ENCODE results near the gene UBAP2L. TPM values are rescaled to one million over a fixed set of nuclear protein-coding genes. Genes with fewer than 3 reads are reported as not detected.

The UBAP2L gene
- total and polyA plus RNA-seq, 9 of the 15 experiments (the other 6 are each of a cell fraction or from before 2014, with no cell fraction given) = 75.0 to 245 (median 119) TPM

- 0 out of 2 replicates have a peak, but pooled peaks have one; percentile 52 for TF ChIP-seq TOE1 (IDR thresholded peaks at IDR 0.05; ENCODE audit: borderline replicate concordance)
- no peak for TF ChIP-seq TOE1 (CRISPR knock-in tag; IDR thresholded peaks at IDR 0.05; ENCODE audit: borderline replicate concordance, low read depth)
- 0 out of 2 replicates have a peak, but pooled peaks have one; percentile 17 for TF ChIP-seq CBFA2T3 (IDR thresholded peaks at IDR 0.05)
- no peak for TF ChIP-seq ZC3H4 (CRISPR knock-in tag; IDR thresholded peaks at IDR 0.05; ENCODE audit: borderline replicate concordance)
- TF ChIP-seq U2AF1 (optimal IDR thresholded peaks at IDR 0.05; ENCODE audit: low read depth, low read length) = no peak
- 0 out of 2 replicates have a peak, but pooled peaks have one; percentile 11 for TF ChIP-seq MAFG (tag; conservative IDR thresholded peaks at IDR 0.05)
- 0 out of 2 replicates have a peak, but pooled peaks have one; percentile 47 for TF ChIP-seq SAFB (IDR thresholded peaks at IDR 0.05; ENCODE audit: borderline replicate concordance, low read depth, low read length)
- peak; percentile 85 for TF ChIP-seq VEZF1 (CRISPR knock-in tag; IDR thresholded peaks at IDR 0.05)
- TF ChIP-seq SRSF7 (optimal IDR thresholded peaks at IDR 0.05; ENCODE audit: low read depth, low read length) = no peak
- TF ChIP-seq ELF4 (CRISPR knock-in tag; IDR thresholded peaks at IDR 0.05) = 0 out of 2 replicates have a peak, but pooled peaks have one; percentile 44
- TF ChIP-seq ESRRA (IDR thresholded peaks at IDR 0.05; ENCODE audit: borderline replicate concordance, low read depth) = peak; percentile 39; the same call in 1 of the 2 replicates
- TF ChIP-seq POLR2B (IDR thresholded peaks at IDR 0.05; ENCODE audit: low read depth, partially characterized antibody) = peak; percentile 86
- no peak for TF ChIP-seq HMG20A (CRISPR knock-in tag; conservative IDR thresholded peaks at IDR 0.05)
- TF ChIP-seq NR2C2 (CRISPR knock-in tag; IDR thresholded peaks at IDR 0.05) = peak; percentile 41; the same call in 1 of the 2 replicates
- peak; percentile 46; the same call in 1 of the 2 replicates for TF ChIP-seq NR2C2 (tag; IDR thresholded peaks at IDR 0.05)
- 0 out of 4 replicates have a peak, but pooled peaks of 1 of the 2 experiments have one; percentile 35 for TF ChIP-seq ETV6 (IDR thresholded peaks at IDR 0.05; ENCODE audit: borderline replicate concordance in 1 of 2, low read depth in 2 of 2, low read length in 1 of 2)
- TF ChIP-seq ETV6 (CRISPR knock-in tag; IDR thresholded peaks at IDR 0.05; ENCODE audit: borderline replicate concordance) = no peak
- TF ChIP-seq ARHGAP35 (IDR thresholded peaks at IDR 0.05; ENCODE audit: partially characterized antibody) = no peak
- no peak for TF ChIP-seq XRCC4 (IDR thresholded peaks at IDR 0.05; ENCODE audit: extremely low read depth, insufficient read depth, insufficient read length)
- peak; percentile 98 for TF ChIP-seq C11orf30 (IDR thresholded peaks at IDR 0.05; ENCODE audit: low read depth)
- TF ChIP-seq HMBOX1 (IDR thresholded peaks at IDR 0.05) = no peak
- TF ChIP-seq ZNF655 (CRISPR knock-in tag; IDR thresholded peaks at IDR 0.05) = no peak
- peak; percentile 52 to 77; a peak in 3 of 4 replicates for TF ChIP-seq MNT (conservative IDR thresholded peaks at IDR 0.05)
These were observed 51.7 kb downstream of the UBAP2L start, which contains the start of gene HAX1 (continued) for GRCh38 chr1:154272217-154272998.
